NCI-H345 treated with DMSO at 0.1 percent for 48 hours (cell line): ENCODE measurements around the gene PCOLCE2.

Experiments
- DNase-seq: peaks from one replicate; lab custom pipeline; 2025; ENCODE audit not compliant: unreplicated experiment; lab: John Stamatoyannopoulos, UW

PCOLCE2 gene

GRCh38 chr3:142888481-142889211 is at the start of gene PCOLCE2:
Gene PCOLCE2, minus strand, starts transcription at chr3:142889083. Its CDS starts 187 bp downstream, at chr3:142888896.
- peak; percentile 9 for DNase-seq

- DNase-seq: no peak
Measured at GRCh38 chr3:142935963-142936362, 47.1 kb upstream of the PCOLCE2 start.

GRCh38 chr3:142934887-142935269 is 46.0 kb upstream of the PCOLCE2 start:
- no peak for DNase-seq

GRCh38 chr3:142934128-142934886 is 45.4 kb upstream of the PCOLCE2 start:
- DNase-seq: no peak

- DNase-seq: no peak
Measured at GRCh38 chr3:142931222-142931621, 42.3 kb upstream of the PCOLCE2 start.

GRCh38 chr3:142930463-142930862 is 41.6 kb upstream of the PCOLCE2 start:
- no peak for DNase-seq

- DNase-seq: no peak
Measured at GRCh38 chr3:142929890-142930289, 41.0 kb upstream of the PCOLCE2 start.

GRCh38 chr3:142929109-142929508 is 40.2 kb upstream of the PCOLCE2 start:
- no peak for DNase-seq

- DNase-seq: no peak
Measured at GRCh38 chr3:142926368-142926944, 37.6 kb upstream of the PCOLCE2 start.

- DNase-seq: no peak
Measured at GRCh38 chr3:142925140-142925539, 36.3 kb upstream of the PCOLCE2 start.

GRCh38 chr3:142923694-142924093 is 34.8 kb upstream of the PCOLCE2 start:
- DNase-seq: no peak

- no peak for DNase-seq
Measured at GRCh38 chr3:142916605-142917004, 27.7 kb upstream of the PCOLCE2 start.

GRCh38 chr3:142915636-142916035 is 26.8 kb upstream of the PCOLCE2 start:
- DNase-seq: no peak

- DNase-seq: no peak
Measured at GRCh38 chr3:142914286-142914811, 25.5 kb upstream of the PCOLCE2 start.

- DNase-seq: no peak
Measured at GRCh38 chr3:142913432-142913831, 24.5 kb upstream of the PCOLCE2 start.

- DNase-seq: no peak
Measured at GRCh38 chr3:142912402-142913172, 23.7 kb upstream of the PCOLCE2 start.

- no peak for DNase-seq
Measured at GRCh38 chr3:142910280-142910679, 21.4 kb upstream of the PCOLCE2 start.

- no peak for DNase-seq
Measured at GRCh38 chr3:142909282-142909681, 20.4 kb upstream of the PCOLCE2 start.

- no peak for DNase-seq
Measured at GRCh38 chr3:142907996-142908395, 19.1 kb upstream of the PCOLCE2 start.

- DNase-seq: no peak
Measured at GRCh38 chr3:142904639-142905436, 16.0 kb upstream of the PCOLCE2 start.
